ENCODE data around the gene CDC14A. TPM values are rescaled to one million over a fixed set of nuclear protein-coding genes. Genes with fewer than 3 reads are reported as not detected.

Gene CDC14A
- total RNA-seq, 1 experiment from 2014 or later, result 3.4 TPM

GRCh38 chr1:100512803-100513352, 160.6 kb downstream of the CDC14A start:
- Histone ChIP-seq H3K9ac (ENCODE audit: low read length) (no peak overlapping the region), H3K36me3 (ENCODE audit: low read depth, low read length) (no peaks in the 10 kb centered on the region), H3K27ac (ENCODE audit: low read length) (no peak overlapping the region), H2AFZ (ENCODE audit: low read length) (no peak overlapping the region), H3K9me3 (ENCODE audit: low read length) (no peaks in the 10 kb centered on the region), H4K20me1 (ENCODE audit: low read length) (no peaks in the 10 kb centered on the region), H3K9me2 (replicated peaks; ENCODE audit: low read length) (no peaks in the 10 kb centered on the region), H3K4me3 (ENCODE audit: low read length) (no peak overlapping the region), H3F3A (ENCODE audit: low read length, unreplicated experiment) (no peaks in the 10 kb centered on the region), H3K4me2 (ENCODE audit: low read length) (no peak overlapping the region), H3K79me2 (ENCODE audit: low read length) (no peaks in the 10 kb centered on the region), H3K4me1 (ENCODE audit: insufficient read depth, low read length) (peaks cover 22% of the 10 kb centered on the region), H3K27me3 (ENCODE audit: low read length) (no peaks in the 10 kb centered on the region)
- ATAC-seq, result no peak
- POLR2A ChIA-PET (ENCODE audit: unreplicated experiment), result no interaction called here
- TF ChIP-seq EZH2 (IDR thresholded peaks at IDR 0.05; ENCODE audit: low read length, unreplicated experiment), result no peak
- TF ChIP-seq, protein P1, sequence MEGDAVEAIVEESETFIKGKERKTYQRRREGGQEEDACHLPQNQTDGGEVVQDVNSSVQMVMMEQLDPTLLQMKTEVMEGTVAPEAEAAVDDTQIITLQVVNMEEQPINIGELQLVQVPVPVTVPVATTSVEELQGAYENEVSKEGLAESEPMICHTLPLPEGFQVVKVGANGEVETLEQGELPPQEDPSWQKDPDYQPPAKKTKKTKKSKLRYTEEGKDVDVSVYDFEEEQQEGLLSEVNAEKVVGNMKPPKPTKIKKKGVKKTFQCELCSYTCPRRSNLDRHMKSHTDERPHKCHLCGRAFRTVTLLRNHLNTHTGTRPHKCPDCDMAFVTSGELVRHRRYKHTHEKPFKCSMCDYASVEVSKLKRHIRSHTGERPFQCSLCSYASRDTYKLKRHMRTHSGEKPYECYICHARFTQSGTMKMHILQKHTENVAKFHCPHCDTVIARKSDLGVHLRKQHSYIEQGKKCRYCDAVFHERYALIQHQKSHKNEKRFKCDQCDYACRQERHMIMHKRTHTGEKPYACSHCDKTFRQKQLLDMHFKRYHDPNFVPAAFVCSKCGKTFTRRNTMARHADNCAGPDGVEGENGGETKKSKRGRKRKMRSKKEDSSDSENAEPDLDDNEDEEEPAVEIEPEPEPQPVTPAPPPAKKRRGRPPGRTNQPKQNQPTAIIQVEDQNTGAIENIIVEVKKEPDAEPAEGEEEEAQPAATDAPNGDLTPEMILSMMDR (conservative IDR thresholded peaks at IDR 0.05; ENCODE audit: low read depth, low read length), result no peak
- no peak for TF ChIP-seq EZH2phosphoT487 (IDR thresholded peaks at IDR 0.05; ENCODE audit: borderline replicate concordance, low read length)
- BruUV-seq (replicated peaks), result no TSS peak
- CTCF ChIA-PET, result interaction anchor here (0.7 kb wide), 1 partner anchor 18 kb away, joined by 4 read pairs; no protein-coding TSS in a partner anchor
- intact Hi-C loops (cut with micrococcal nuclease), result no loop called here
- DNase-seq, result no peak

- H2AFZ ChIP-seq (ENCODE audit: low read length), result no peak overlapping the region
- H3K4me2 ChIP-seq (ENCODE audit: low read length), result no peak overlapping the region
- peaks cover 29% of the 10 kb centered on the region for H3K4me1 ChIP-seq (ENCODE audit: insufficient read depth, low read length)
- BruUV-seq (replicated peaks), result no TSS peak
- ChIA-PET CTCF (no interaction called here), POLR2A (ENCODE audit: unreplicated experiment) (no interaction called here)
- no peaks in the 10 kb centered on the region for H3K27me3 ChIP-seq (ENCODE audit: low read length)
- ATAC-seq (no peak), DNase-seq (no peak)
- H3K9me2 ChIP-seq (replicated peaks; ENCODE audit: low read length), result no peaks in the 10 kb centered on the region
- H3K4me3 ChIP-seq (ENCODE audit: low read length), result no peak overlapping the region
- no peaks in the 10 kb centered on the region for H3K9me3 ChIP-seq (ENCODE audit: low read length)
- H4K20me1 ChIP-seq (ENCODE audit: low read length), result no peaks in the 10 kb centered on the region
- intact Hi-C loops (cut with micrococcal nuclease), result no loop called here
- no peak overlapping the region for H3K9ac ChIP-seq (ENCODE audit: low read length)
- H3K27ac ChIP-seq (ENCODE audit: low read length), result no peak overlapping the region
- H3K36me3 ChIP-seq (ENCODE audit: low read depth, low read length), result no peaks in the 10 kb centered on the region
- TF ChIP-seq EZH2phosphoT487 (IDR thresholded peaks at IDR 0.05; ENCODE audit: borderline replicate concordance, low read length) (no peak), EZH2 (IDR thresholded peaks at IDR 0.05; ENCODE audit: low read length, unreplicated experiment) (no peak)
- TF ChIP-seq, protein P1 (conservative IDR thresholded peaks at IDR 0.05; ENCODE audit: low read depth, low read length), result no peak
- H3K79me2 ChIP-seq (ENCODE audit: low read length), result no peaks in the 10 kb centered on the region
- no peaks in the 10 kb centered on the region for H3F3A ChIP-seq (ENCODE audit: low read length, unreplicated experiment)
Measured at GRCh38 chr1:100516857-100517256, 164.6 kb downstream of the CDC14A start.

- Histone ChIP-seq H3K9me3 (ENCODE audit: low read length) (no peaks in the 10 kb centered on the region), H4K20me1 (ENCODE audit: low read length) (no peaks in the 10 kb centered on the region), H3K9ac (ENCODE audit: low read length) (no peak overlapping the region), H3K4me1 (ENCODE audit: insufficient read depth, low read length) (peaks cover 29% of the 10 kb centered on the region), H3K9me2 (replicated peaks; ENCODE audit: low read length) (no peaks in the 10 kb centered on the region), H3K4me3 (ENCODE audit: low read length) (no peak overlapping the region), H3K27ac (ENCODE audit: low read length) (no peak overlapping the region), H3F3A (ENCODE audit: low read length, unreplicated experiment) (no peaks in the 10 kb centered on the region), H3K4me2 (ENCODE audit: low read length) (no peak overlapping the region), H3K36me3 (ENCODE audit: low read depth, low read length) (no peaks in the 10 kb centered on the region), H3K27me3 (ENCODE audit: low read length) (no peaks in the 10 kb centered on the region), H3K79me2 (ENCODE audit: low read length) (no peaks in the 10 kb centered on the region), H2AFZ (ENCODE audit: low read length) (no peak overlapping the region)
- CTCF ChIA-PET, result no interaction called here
- POLR2A ChIA-PET (ENCODE audit: unreplicated experiment), result no interaction called here
- intact Hi-C loops (cut with micrococcal nuclease), result no loop called here
- no peak for DNase-seq
- no TSS peak for BruUV-seq (replicated peaks)
- ATAC-seq, result no peak
- TF ChIP-seq, protein P1 (conservative IDR thresholded peaks at IDR 0.05; ENCODE audit: low read depth, low read length), result no peak
- no peak for TF ChIP-seq EZH2phosphoT487 (IDR thresholded peaks at IDR 0.05; ENCODE audit: borderline replicate concordance, low read length)
- TF ChIP-seq EZH2 (IDR thresholded peaks at IDR 0.05; ENCODE audit: low read length, unreplicated experiment), result no peak
Measured at GRCh38 chr1:100517515-100517914, 165.2 kb downstream of the CDC14A start.
